Uterus (tissue), 2 donors: ENCODE measurements around the gene OR2L13.

Source experiments
- CTCF ChIP-seq, 4 experiments: fragments of 200-600 bp in 2 of 4; fragments of 450-650 bp in 2 of 4; sonication (generic) in 2 of 4; IDR thresholded peaks; one replicate each; pipeline ENCODE4 v1.5.1; 2016 to 2019; ENCODE audit warnings: antibody characterized with exemption in 4 of 4, mild to moderate bottlenecking in 2 of 4, moderate library complexity in 1 of 4
- POLR2A ChIP-seq, 2 donors: fragments of 450-650 bp; IDR thresholded peaks; one replicate each; pipeline ENCODE4 v1.6.1; 2016; ENCODE audit warnings: antibody characterized with exemption in 2 of 2, mild to moderate bottlenecking in 1 of 2, moderate library complexity in 1 of 2

GRCh38 chr1:248055261-248055660 lies 39.7 kb upstream of the OR2L13 start:
- no peak for TF ChIP-seq CTCF (IDR thresholded peaks at IDR 0.05)
- TF ChIP-seq POLR2A (IDR thresholded peaks at IDR 0.05) = no peak
